ENCODE measurements around the gene GGT5.
"Not testable (repeated sequence)": the region's sequence is repeated elsewhere in the genome, so short reads cannot be mapped to it uniquely, and the experiment has no call there.

Gene GGT5

DNA sequence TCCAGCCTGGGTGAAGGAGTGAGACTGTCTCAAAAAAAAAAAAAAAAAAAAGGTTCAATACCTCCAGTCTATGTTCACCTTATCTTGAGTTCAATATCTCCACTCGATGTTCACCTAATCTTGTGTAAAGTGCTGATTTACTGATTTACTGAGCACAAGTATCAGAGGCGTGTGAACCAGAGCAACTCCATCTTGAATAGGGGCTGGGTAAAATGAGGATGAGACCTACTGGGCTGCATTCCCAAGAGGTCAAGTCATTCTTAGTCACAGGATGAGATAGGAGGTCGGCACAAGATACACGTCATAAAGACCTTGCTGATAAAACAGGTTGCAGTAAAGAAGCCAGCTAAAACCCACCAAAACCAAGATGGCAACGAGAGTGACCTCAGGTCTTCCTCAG is 41.0 kb downstream of the GGT5 start:
- DNase-seq, result not testable (repeated sequence)

DNA sequence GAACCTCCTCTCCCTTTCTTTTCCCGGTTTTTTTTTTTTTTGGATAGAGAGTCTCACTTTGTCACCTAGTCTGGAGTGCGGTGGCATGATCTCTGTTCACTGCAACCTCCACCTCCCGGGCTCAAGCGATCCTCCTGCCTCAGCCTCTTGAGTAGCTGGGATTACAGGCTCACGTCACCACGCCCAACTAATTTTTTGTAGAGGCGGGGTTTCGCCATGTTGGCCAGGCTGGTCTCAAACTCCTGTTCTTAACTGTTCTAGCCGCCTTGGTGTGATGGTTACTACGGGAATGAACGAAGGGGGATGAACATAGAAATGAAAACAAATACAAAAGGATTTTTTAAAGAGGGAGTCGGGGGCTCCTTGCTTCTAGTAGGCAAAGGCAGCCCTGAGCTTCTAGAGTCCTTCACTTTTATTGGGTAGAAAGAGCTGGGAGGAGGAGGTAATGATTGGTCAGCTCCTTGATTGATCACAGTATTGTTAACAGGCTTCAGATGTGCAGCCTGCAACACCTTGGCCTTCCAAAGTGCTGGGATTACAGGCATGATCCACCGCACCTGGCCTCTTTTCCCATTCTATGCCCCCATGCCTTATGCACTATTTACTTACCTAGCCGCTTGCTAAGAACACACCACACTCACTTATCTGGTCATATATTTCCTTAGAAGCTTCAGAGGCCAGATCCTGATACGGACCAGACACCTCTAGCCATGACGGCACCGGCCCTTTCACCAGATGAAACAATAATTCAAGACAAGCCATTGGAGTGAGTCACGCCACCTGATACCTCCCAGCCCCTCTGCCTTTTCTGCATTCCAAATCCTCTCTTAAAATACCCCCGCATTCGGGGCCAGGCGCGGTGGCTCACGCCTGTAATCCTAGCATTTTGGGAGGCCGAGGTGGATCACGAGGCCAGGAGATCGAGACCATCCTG is 42.9 kb downstream of the GGT5 start:
- no peak for DNase-seq

DNA sequence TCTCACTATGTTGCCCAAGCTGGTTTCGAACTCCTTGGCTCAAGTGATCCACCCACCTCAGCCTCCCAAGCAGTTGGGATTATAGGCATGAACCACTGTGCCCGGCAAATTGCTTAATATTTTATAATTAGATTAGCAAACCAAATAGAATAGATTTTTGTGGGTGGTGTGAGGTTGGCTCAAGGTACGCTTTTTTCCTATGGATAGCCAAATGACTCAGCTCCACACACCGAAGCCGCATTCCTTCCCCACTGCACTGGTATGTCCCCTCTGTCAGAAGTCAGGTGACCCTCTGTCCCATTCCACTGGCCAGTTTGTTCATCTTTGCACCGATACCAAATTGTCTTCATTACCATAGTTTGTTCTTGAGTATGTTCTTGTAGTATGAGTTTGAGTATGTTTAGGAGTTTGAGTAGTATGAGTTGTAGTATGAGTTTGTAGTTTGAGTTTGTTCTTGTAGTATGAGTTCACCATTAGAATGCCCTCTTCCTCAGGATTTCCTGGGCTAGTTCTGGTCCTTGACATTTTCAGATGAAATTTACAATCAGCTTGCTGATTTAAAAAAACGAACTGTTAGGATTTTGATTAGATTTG is 44.2 kb downstream of the GGT5 start:
- peak; percentile 72 for DNase-seq

DNA sequence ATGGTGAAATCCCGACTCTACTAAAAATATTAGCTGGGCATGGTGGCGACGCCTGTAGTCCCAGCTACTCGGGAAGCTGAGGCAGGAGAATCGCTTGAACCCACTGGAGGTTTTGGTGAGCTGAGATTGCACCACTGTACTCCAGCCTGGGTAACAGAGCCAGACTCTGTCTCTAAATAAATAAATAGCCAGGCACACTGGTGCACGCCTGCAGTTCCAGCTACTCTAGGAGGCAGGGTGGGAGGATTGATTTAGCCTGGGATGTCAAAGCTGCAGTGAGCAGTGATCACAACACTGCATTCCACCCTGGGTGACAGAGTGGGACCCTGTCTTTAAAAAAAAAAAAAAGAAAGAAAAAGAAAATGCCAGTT is 46.2 kb downstream of the GGT5 start:
- no peak for DNase-seq

DNA sequence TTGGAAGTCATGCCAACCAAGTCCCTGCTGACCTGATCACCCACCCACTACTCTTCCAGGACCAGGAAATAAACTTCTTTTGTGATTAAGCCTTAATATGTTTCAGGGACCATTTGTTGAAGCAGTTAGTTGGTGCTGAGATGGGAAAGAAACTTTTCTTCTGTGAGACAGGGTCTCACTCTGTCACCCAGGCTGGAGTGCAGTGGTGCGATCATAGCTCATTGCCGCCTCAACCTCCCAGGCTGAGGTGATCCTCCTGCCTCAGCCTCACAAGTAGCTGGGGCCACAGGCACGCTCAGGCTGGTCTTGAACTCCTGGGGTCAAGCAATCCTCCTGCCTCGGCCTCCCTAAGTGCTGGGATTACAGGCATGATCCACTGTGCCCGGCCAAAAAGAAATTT is 53.0 kb downstream of the GGT5 start:
- no peak for DNase-seq

DNA sequence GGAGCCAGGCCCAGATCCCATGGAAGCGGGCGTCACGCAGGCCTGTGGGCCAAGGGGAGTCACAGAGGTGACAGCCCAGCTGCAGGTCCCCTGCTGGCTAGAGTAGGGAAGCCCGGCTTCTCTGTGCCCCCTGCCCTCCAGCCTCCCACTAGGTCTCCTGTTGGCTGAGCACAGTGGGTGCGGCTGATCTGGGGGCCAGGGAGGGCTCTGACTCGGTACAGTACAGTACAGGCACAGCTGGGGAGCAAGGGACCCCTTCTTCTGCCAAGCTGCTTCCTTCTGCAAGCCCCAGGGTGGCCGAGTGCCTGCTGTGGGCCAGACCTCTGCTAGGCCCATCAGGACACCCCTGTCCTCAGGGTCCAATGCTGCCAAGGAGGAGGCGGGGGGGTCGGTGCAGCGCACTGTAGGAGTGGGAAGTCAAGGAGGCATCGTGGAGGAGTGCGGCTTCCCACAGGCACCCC is 53.5 kb downstream of the GGT5 start:
- DNase-seq, result no peak

DNA sequence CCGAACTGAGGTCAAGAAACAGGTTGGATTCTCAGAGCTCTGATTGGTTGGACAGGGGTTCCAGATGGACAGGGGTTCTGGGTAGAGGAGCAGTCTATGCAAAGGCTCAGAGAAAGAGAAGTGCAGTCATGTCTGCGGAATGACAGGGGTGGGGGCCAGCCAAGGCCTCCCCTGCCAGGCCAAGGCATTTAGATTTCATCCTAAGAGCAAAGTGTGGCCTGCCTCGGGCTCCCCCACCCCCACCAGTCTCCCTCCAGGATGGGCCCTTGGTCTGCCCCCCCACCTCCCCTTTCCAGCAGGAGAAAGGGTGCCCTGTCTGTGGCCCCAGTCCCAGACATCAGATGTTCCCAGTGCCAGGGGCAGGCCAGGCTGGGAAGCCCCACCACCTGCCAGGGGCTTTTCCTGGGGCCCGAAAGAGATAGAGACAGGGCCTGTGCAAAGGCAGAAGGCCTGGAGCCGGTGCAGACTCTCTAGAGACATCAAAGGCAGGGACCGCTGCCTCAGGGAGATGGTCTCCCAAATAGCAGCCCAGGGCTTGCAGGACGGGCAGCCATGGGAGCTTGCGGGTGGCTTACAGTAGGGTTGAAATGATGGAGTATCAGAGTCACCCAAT is 54.2 kb downstream of the GGT5 start:
- no peak for DNase-seq

DNA sequence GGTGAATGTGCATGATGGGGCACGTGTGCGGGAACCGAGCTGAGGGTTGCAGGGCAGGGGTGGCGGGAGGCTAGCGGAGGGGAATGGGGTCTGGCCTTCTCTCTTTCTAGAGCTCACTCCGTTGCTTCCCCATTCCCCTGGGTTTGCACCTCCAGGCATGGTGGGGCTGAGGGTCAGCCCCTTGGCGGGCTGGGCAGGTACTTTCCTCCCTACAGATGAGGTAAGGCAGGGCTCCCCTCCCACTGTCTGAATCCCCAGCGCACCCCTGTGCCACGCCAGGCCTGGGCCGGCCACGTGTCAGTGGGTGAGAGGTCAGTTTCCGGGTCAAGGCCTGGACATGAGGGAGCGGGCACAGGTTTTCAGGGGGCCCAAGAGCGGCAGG is 54.7 kb downstream of the GGT5 start:
- no peak for DNase-seq

DNA sequence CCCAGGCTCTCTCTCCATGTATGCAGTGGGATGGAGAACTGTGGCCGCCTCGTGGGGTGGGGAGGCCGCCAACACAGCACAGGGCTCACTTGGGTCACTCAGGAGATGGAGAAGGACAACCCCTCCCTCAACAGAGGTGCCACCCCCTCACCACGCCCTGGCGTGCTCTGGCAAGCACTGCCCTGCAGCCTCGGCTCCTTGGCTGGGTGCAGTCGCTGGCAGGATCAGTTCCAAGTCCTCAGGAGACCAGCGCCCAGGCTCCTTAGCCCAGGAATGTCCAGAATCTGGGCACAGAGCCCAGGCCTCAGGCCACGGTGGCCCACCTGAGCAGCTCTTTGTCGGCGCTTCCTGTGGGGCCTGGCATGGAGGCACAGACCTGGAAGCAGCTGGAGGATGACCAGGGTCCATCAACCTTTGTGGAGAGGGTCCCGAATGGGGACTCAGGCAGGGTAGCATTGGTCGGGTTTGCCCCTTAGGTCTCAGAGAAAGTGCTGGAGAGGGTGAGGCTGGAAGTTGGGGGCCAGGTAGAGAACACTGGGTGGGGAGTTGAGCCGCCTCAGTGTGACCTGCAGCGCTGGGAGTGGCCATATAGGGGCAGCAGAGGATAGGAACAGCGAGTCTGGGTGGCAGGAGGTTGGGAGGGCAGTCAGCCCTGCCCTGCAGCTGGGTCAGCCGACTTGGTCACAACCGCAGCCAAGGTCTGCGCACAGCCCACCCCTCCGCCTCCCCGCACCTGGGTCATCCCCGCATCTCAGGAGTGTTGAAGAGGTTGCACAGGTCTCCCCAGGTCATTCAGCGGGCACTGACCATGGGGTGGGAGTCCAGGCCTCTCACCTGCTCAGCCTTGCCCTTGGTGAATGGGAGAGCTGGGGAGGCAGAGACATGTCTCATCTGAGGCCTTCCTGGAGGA is 55.4 kb downstream of the GGT5 start:
- DNase-seq, result peak; percentile 53

DNA sequence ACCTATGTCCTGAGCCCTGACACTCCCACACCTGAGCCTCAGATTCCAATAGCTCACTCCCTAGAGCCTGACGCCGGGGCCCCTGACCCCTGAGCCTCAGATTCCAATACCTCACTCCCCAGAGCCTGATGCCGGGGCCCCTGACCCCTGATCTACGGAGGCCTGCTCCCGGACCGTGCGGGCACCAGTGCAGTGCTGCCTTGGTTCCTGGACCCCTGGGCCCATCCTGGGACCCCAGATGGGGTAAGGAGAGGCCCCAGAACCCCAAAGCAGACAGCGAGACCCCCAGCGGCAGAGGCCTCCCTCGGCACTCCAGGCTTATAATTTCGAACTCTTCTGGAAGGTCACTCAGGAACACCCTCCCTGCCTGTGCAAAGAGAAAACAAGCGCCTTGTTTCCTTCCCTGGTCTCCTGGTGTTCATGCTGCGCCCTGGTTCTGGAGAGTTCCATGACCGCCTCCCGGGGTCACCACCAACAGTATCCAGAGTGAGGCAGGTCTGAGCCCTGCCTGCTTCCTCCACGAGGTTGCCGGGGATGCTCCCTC is 56.1 kb downstream of the GGT5 start:
- DNase-seq, result no peak

DNA sequence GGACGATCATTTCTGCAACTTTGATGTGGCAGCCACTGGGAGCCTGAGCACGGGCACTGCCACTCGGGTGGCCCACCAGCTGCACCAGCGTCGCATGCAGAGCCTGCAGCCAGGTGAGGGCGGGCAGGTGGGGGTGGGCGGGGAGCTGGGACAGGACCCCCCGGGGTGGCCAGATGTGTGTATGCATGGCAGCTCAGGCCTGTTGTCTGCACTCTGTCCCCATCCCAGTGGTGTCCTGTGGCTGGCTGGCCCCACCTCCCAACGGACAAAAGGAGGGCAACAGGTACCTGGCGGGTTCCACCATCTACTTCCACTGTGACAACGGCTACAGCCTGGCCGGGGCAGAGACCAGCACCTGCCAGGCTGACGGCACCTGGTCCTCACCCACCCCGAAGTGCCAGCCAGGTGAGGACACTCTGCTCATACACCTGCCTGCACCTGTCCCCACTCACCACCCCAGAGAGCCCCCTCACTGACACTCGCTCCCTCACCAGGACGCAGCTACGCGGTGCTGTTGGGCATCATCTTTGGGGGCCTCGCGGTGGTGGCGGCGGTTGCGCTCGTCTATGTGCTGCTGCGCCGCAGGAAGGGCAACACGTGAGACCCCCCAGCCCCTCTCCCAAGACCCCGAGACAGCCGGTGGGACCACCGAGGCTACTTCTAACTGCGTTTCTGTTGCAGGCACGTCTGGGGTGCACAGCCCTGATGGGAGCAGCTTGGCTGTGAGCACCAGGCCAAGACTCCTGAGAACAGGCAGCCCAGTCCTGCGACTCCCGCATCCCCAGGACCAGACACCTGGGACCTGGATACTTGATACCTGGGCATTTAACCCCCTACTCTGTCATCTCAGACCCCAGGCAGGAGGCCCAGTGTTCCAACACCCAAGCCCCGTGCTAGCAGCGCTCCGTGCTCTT is 56.9 kb downstream of the GGT5 start:
- no peak for DNase-seq

DNA sequence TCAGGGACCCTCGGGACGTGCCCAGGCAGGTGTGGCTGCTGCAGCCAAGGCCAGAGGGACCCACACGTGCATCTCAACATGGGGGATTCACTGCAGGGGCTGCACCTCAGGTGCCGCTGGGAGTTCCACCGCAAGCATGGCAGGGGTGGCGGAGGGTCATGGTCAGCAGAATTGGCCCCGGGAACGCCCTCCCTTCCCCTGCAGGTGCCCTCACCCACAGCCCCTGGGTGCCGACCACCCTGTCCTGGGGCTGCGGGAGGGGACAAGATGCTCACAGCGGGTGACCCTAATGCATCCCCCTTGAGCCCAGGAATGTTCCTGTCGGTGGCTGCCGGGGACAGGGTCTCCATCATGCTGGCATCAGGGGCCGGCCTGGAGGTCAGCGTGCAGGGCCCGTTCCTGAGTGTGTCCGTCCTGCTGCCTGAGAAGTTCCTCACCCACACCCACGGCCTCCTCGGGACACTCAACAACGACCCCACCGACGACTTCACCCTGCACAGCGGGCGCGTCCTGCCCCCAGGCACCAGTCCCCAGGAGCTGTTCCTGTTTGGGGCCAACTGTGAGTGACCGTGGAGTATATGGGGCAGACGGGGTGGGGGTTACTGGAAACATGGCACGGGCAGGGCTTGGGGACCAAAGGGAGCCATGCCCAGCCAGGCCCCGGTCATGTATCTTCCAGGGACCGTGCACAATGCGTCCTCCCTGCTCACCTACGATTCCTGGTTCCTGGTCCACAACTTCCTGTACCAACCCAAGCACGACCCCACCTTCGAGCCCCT is 57.8 kb downstream of the GGT5 start:
- DNase-seq, result no peak

DNA sequence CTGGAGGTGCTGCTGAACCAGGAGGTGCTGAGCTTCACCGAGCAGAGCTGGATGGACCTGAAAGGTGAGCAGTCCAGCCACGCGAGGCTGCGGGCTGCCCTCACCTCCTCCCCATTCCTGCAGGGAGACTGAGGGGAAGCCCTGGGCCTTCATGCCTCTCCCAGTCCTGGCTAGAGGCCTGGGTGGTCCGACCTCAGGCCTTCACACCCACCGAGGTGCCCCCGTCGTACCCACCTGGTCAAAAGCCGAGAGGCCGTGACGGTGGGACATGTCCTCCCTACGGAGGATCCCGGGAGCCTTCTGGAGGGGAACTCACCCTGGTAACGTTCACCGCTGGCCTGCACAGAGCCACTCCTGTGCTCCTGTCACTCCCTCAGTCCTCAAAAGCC is 58.5 kb downstream of the GGT5 start:
- no peak for DNase-seq

DNA sequence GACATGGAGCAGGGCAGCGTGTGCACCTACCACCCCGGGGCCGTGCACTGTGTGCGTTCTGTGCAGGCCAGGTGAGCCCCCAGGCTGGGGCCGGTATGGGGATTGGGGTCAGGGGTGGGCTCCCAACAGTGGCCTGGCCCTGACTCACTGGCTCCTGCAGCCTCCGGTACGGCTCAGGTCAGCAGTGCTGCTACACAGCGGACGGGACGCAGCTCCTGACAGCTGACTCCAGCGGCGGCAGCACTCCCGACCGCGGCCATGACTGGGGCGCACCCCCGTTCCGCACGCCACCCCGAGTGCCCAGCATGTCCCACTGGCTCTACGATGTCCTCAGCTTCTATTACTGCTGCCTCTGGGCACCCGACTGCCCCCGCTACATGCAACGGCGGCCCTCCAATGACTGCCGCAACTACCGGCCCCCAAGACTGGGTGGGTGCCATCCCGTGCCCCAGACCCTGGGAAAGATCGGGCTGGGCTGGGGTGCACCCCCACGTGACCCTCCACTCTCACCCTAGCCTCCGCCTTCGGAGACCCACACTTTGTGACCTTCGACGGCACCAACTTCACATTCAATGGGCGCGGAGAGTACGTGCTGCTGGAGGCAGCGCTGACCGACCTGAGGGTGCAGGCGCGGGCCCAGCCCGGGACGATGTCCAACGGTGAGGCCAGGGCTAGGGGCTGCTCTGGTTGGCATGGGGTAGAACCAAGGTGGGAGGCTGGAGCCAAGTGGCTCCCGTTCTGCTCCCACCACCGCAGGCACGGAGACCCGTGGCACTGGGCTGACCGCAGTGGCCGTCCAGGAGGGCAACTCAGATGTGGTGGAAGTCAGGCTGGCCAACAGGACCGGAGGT is 59.2 kb downstream of the GGT5 start:
- no peak for DNase-seq

DNA sequence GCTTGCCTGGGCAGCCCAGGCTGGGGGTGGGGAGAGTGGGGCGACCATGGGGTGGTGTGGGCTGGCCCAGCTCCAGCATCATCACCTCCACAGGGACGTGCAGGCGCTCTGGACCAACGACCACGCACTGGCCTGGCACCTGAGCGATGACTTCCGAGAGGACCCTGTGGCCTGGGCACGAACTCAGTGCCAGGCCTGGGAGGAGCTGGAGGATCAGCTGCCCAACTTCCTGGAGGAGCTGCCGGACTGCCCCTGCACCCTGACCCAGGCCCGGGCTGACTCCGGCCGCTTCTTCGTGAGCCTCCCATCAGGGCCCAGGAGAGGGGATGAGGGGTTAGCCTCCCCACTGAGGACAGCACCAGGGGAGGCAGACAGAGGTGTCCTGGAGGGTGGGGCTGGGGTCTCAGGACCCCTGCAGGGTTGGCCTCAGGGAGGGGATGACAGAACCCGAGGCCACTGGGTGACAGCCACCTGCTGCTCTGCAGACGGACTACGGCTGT is 59.8 kb downstream of the GGT5 start:
- DNase-seq, result no peak

DNA sequence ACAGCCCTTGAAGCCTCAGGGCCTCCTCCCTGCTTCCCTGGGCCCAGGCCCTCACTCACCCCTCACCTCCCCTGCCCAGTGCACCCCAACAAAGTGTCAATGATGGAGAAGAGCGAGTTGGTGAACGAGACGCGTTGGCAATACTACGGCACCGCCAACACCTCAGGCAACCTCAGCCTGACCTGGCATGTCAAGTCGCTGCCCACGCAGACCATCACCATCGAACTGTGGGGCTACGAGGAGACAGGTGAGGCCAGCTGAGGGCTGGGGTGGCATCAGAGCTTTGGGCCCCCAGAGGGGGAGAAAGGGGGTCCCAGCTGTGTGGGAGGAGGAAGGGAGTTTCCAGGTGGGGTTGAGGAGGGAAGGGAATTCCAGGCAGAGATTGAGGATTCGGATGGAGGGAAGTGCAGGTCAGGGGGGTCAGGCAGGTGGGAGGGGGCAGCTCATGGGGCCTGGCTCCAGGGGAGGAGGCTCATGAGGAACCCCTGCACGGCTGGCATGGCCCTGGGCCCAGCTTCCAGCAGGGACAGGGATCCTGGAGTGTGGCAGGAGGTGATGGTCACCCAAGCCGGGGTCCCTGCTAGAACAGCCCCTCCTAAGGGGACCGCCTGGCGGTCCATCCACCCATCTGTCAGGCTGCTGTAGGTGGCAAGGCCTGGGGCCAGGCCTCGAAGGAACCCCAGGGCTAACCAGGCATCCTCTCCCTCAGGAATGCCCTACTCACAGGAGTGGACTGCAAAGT is 60.7 kb downstream of the GGT5 start:
- no peak for DNase-seq

DNA sequence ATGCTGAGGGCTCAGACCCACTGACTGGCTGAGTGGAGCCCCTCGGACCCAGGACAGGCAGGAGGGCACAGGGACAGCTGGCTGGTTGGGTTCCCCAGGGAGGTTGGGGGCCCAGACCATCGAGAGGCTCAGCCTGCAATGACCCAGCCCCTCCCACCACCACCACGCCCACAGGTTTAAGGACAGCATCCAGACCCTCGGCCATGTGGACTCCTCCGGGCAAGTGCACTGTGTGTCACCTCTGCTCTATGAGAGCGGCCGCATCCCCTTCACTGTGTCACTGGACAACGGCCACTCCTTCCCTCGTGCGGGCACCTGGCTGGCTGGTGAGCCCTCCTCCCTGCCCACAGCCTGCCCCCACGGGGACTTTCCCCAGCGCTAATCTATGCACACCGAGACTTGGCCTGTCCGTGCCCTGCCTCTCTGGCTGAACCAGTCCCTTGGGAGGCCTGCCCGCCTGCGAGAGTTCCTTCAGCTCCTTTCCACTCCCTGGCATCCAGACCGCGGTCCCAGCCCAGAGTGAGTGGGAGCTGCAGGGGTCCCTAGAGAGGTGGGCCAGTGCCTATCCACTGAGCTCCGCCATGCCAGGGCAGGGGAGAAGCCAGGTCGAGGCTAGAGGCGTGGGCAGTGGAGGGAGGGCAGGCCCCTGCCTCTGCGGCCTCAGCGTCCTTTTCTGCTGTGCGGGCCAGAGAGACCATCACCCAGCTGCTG is 61.4 kb downstream of the GGT5 start:
- DNase-seq, result no peak

DNA sequence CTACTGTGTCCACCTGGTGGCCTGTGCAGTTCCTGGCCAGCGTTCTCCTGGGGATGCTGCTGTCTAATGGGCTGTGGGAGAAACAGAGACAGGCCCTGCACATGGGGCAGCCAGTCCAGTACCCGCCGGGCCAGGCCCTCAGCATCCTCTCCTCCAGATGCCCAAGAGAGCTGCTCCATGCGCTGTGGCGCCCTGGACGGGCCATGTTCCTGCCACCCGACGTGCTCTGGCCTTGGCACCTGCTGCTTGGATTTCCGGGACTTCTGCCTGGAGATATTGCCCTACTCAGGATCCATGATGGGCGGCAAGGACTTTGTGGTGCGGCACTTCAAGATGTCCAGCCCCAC is 62.0 kb downstream of the GGT5 start:
- not testable (repeated sequence) for DNase-seq
